Measurements from ENCODE around the gene CCER1. TPM values are rescaled to one million over a fixed set of nuclear protein-coding genes. Genes with fewer than 3 reads are reported as not detected.

The CCER1 gene
- polyA plus RNA-seq, 2 of the 4 experiments (the other 2 are of a cell fraction): not detected

DNA sequence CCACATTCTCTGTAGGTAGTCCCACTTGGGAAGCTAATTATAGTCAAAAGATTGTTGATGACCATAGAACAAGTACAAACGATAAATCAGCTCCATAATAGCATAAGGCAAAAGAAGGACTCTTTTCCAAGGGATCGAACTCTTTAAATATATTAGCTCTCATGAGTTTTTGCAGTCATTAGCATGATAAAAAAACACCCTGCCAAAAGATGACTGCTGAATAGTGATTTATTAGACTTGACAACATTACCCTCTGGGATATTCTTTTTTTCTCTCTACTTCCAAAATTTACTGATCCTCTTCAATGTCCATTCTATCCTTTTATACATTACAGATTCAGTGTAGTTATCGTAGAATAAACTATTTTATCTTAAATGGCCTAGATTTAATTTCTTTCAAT, 35.6 kb upstream of the CCER1 start:
- WGBS (ENCODE audit: missing lambda C conversion rate): 4% methylated on average over 3 of the region's 3 CpGs
- no peak for DNase-seq (ENCODE audit: low read depth in 1 of 2, low spot score in 1 of 2)
- FAIRE-seq: no peak
- no peaks in the 10 kb centered on the region for H3K4me1 ChIP-seq
- POLR2A ChIA-PET: no interaction called here
- H3K4me2 ChIP-seq: no peak overlapping the region
- ATAC-seq: no peak
- H3K4me3 ChIP-seq: no peak overlapping the region
- H3K27ac ChIP-seq: no peak overlapping the region
- TF ChIP-seq CBX8 (IDR thresholded peaks at IDR 0.05) (no peak), CEBPB (IDR thresholded peaks at IDR 0.05) (no peak), EP300 (IDR thresholded peaks at IDR 0.05) (no peak), ZSCAN20 (CRISPR knock-in tag; IDR thresholded peaks at IDR 0.05) (no peak), CBX2 (IDR thresholded peaks at IDR 0.05; ENCODE audit: borderline replicate concordance, low read depth) (no peak), KDM5A (IDR thresholded peaks at IDR 0.05) (no peak), TFCP2L1 (CRISPR knock-in tag; IDR thresholded peaks at IDR 0.05) (no peak), SMC3 (IDR thresholded peaks at IDR 0.05) (no peak), HDAC2 (IDR thresholded peaks at IDR 0.05) (no peak), MYC (IDR thresholded peaks at IDR 0.05; ENCODE audit: borderline replicate concordance, low read length) (no peak), ZFP36 (IDR thresholded peaks at IDR 0.05; ENCODE audit: borderline replicate concordance, partially characterized antibody) (no peak), FOSL2 (IDR thresholded peaks at IDR 0.05) (no peak), FOSL2 (CRISPR knock-in tag; IDR thresholded peaks at IDR 0.05) (no peak), HOXB13 (CRISPR knock-in tag; IDR thresholded peaks at IDR 0.05; ENCODE audit: low read depth) (no peak)
- TF ChIP-seq, protein P1, sequence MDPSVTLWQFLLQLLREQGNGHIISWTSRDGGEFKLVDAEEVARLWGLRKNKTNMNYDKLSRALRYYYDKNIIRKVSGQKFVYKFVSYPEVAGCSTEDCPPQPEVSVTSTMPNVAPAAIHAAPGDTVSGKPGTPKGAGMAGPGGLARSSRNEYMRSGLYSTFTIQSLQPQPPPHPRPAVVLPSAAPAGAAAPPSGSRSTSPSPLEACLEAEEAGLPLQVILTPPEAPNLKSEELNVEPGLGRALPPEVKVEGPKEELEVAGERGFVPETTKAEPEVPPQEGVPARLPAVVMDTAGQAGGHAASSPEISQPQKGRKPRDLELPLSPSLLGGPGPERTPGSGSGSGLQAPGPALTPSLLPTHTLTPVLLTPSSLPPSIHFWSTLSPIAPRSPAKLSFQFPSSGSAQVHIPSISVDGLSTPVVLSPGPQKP (IDR thresholded peaks at IDR 0.05; ENCODE audit: low read depth, low read length): no peak
- TF ChIP-seq, protein P2, sequence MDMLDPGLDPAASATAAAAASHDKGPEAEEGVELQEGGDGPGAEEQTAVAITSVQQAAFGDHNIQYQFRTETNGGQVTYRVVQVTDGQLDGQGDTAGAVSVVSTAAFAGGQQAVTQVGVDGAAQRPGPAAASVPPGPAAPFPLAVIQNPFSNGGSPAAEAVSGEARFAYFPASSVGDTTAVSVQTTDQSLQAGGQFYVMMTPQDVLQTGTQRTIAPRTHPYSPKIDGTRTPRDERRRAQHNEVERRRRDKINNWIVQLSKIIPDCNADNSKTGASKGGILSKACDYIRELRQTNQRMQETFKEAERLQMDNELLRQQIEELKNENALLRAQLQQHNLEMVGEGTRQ (IDR thresholded peaks at IDR 0.05): no peak
- TF ChIP-seq, protein P3, sequence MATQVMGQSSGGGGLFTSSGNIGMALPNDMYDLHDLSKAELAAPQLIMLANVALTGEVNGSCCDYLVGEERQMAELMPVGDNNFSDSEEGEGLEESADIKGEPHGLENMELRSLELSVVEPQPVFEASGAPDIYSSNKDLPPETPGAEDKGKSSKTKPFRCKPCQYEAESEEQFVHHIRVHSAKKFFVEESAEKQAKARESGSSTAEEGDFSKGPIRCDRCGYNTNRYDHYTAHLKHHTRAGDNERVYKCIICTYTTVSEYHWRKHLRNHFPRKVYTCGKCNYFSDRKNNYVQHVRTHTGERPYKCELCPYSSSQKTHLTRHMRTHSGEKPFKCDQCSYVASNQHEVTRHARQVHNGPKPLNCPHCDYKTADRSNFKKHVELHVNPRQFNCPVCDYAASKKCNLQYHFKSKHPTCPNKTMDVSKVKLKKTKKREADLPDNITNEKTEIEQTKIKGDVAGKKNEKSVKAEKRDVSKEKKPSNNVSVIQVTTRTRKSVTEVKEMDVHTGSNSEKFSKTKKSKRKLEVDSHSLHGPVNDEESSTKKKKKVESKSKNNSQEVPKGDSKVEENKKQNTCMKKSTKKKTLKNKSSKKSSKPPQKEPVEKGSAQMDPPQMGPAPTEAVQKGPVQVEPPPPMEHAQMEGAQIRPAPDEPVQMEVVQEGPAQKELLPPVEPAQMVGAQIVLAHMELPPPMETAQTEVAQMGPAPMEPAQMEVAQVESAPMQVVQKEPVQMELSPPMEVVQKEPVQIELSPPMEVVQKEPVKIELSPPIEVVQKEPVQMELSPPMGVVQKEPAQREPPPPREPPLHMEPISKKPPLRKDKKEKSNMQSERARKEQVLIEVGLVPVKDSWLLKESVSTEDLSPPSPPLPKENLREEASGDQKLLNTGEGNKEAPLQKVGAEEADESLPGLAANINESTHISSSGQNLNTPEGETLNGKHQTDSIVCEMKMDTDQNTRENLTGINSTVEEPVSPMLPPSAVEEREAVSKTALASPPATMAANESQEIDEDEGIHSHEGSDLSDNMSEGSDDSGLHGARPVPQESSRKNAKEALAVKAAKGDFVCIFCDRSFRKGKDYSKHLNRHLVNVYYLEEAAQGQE (IDR thresholded peaks at IDR 0.05): no peak
- TF ChIP-seq, protein P4, sequence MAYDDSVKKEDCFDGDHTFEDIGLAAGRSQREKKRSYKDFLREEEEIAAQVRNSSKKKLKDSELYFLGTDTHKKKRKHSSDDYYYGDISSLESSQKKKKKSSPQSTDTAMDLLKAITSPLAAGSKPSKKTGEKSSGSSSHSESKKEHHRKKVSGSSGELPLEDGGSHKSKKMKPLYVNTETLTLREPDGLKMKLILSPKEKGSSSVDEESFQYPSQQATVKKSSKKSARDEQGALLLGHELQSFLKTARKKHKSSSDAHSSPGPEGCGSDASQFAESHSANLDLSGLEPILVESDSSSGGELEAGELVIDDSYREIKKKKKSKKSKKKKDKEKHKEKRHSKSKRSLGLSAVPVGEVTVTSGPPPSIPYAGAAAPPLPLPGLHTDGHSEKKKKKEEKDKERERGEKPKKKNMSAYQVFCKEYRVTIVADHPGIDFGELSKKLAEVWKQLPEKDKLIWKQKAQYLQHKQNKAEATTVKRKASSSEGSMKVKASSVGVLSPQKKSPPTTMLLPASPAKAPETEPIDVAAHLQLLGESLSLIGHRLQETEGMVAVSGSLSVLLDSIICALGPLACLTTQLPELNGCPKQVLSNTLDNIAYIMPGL (CRISPR knock-in tag; IDR thresholded peaks at IDR 0.05; ENCODE audit: borderline replicate concordance): no peak
- H3K9me3 ChIP-seq: no peaks in the 10 kb centered on the region
- CTCF ChIA-PET: no interaction called here

DNA sequence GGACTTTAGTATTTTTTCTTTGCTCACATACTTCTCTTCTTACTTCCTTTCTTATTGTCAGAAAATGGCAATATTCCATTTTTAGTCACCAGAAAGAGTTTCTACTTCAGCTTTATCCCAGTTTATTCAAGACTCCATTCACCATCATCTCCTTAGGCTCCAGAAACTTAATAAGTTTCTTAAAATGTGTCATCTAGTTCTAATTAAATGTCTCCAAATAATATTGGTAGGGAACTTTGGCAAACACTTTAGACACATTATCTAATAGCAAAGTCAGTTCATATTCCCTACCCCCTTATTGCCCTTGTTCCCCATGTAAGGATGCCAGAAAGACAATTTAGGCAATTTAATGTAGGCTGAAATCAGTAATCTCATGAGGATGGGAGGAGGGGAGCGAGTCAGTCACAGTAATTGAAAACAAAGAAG, 34.7 kb upstream of the CCER1 start:
- no peaks in the 10 kb centered on the region for H3K4me1 ChIP-seq
- ChIA-PET POLR2A (no interaction called here), CTCF (interaction anchor here (2.0 kb wide), 1 partner anchor 11 kb away, joined by 5 read pairs; no protein-coding TSS in a partner anchor)
- no peaks in the 10 kb centered on the region for H3K9me3 ChIP-seq
- ATAC-seq: no peak
- no peak overlapping the region for H3K4me2 ChIP-seq
- no peak for FAIRE-seq
- 61% methylated on average over 1 of the region's 1 CpG for whole genome bisulfite sequencing (ENCODE audit: missing lambda C conversion rate)
- no peak overlapping the region for H3K27ac ChIP-seq
- no peak for DNase-seq (ENCODE audit: low read depth in 1 of 2, low spot score in 1 of 2)
- no peak overlapping the region for H3K4me3 ChIP-seq
- TF ChIP-seq ZC3H11A (IDR thresholded peaks at IDR 0.05) (no peak), CBX8 (IDR thresholded peaks at IDR 0.05) (no peak), RFX5 (IDR thresholded peaks at IDR 0.05) (no peak), NFE2L2 (conservative IDR thresholded peaks at IDR 0.05; ENCODE audit: low read length) (no peak), CBX2 (IDR thresholded peaks at IDR 0.05; ENCODE audit: borderline replicate concordance, low read depth) (no peak), EHF (CRISPR knock-in tag; IDR thresholded peaks at IDR 0.05) (no peak), FOSL2 (IDR thresholded peaks at IDR 0.05) (no peak), FOSL2 (CRISPR knock-in tag; IDR thresholded peaks at IDR 0.05) (no peak)
- TF ChIP-seq, protein P5, sequence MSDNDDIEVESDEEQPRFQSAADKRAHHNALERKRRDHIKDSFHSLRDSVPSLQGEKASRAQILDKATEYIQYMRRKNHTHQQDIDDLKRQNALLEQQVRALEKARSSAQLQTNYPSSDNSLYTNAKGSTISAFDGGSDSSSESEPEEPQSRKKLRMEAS (IDR thresholded peaks at IDR 0.05): no peak
- TF ChIP-seq, protein P6, sequence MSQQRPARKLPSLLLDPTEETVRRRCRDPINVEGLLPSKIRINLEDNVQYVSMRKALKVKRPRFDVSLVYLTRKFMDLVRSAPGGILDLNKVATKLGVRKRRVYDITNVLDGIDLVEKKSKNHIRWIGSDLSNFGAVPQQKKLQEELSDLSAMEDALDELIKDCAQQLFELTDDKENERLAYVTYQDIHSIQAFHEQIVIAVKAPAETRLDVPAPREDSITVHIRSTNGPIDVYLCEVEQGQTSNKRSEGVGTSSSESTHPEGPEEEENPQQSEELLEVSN (IDR thresholded peaks at IDR 0.05; ENCODE audit: borderline replicate concordance, low read depth): no peak
- TF ChIP-seq, protein P7, sequence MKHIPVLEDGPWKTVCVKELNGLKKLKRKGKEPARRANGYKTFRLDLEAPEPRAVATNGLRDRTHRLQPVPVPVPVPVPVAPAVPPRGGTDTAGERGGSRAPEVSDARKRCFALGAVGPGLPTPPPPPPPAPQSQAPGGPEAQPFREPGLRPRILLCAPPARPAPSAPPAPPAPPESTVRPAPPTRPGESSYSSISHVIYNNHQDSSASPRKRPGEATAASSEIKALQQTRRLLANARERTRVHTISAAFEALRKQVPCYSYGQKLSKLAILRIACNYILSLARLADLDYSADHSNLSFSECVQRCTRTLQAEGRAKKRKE (CRISPR knock-in tag; IDR thresholded peaks at IDR 0.05; ENCODE audit: low read depth): no peak
- TF ChIP-seq, protein P3 (IDR thresholded peaks at IDR 0.05): no peak
